HG02870 (cell line): ENCODE data around the gene UBE4B.

Experiments
- ATAC-seq: cut with Tn5 transposase; IDR thresholded peaks from one replicate; pipeline ENCODE4 v1.9.1; 2021; ENCODE audit warnings: mild to moderate bottlenecking, moderate library complexity; ENCODE audit not compliant: unreplicated experiment

UBE4B gene

GRCh38 chr1:10108948-10109708 lies 76.4 kb downstream of the UBE4B start:
- no peak for ATAC-seq

- ATAC-seq, result no peak
Measured at GRCh38 chr1:10113501-10113900, 80.7 kb downstream of the UBE4B start.

- no peak for ATAC-seq
Measured at GRCh38 chr1:10114746-10115145, 82.0 kb downstream of the UBE4B start.

GRCh38 chr1:10117132-10117531 lies 84.4 kb downstream of the UBE4B start:
- no peak for ATAC-seq

- no peak for ATAC-seq
Measured at GRCh38 chr1:10117865-10118264, 85.1 kb downstream of the UBE4B start.

GRCh38 chr1:10121688-10122087 lies 88.9 kb downstream of the UBE4B start:
- no peak for ATAC-seq

- ATAC-seq, result no peak
Measured at GRCh38 chr1:10122926-10123325, 90.2 kb downstream of the UBE4B start.

- no peak for ATAC-seq
Measured at GRCh38 chr1:10128101-10128765, 95.5 kb downstream of the UBE4B start.

- no peak for ATAC-seq
Measured at GRCh38 chr1:10132316-10132715, 99.6 kb downstream of the UBE4B start.

- no peak for ATAC-seq
Measured at GRCh38 chr1:10132852-10133251, 100.1 kb downstream of the UBE4B start.

GRCh38 chr1:10140981-10141380 lies 108.2 kb downstream of the UBE4B start:
- no peak for ATAC-seq

- no peak for ATAC-seq
Measured at GRCh38 chr1:10143961-10144485, 111.3 kb downstream of the UBE4B start.

GRCh38 chr1:10146391-10146790 lies 113.6 kb downstream of the UBE4B start:
- ATAC-seq, result no peak

- no peak for ATAC-seq
Measured at GRCh38 chr1:10149231-10149630, 116.5 kb downstream of the UBE4B start.

- no peak for ATAC-seq
Measured at GRCh38 chr1:10152709-10153284, 120.0 kb downstream of the UBE4B start.

GRCh38 chr1:10155087-10155712 lies 122.4 kb downstream of the UBE4B start:
- ATAC-seq, result no peak

- no peak for ATAC-seq
Measured at GRCh38 chr1:10160173-10160572, 127.4 kb downstream of the UBE4B start.

GRCh38 chr1:10160907-10161490 lies 128.2 kb downstream of the UBE4B start:
- ATAC-seq, result no peak

- no peak for ATAC-seq
Measured at GRCh38 chr1:10161541-10162290, 129.0 kb downstream of the UBE4B start.

- no peak for ATAC-seq
Measured at GRCh38 chr1:10168912-10169514, 136.3 kb downstream of the UBE4B start.
